SIG-M5 treated with dmso at 0.1 percent for 504 hours (cell line): Measurements from ENCODE around the gene RPL38.
"Not testable (repeated sequence)": the region's sequence is repeated elsewhere in the genome, so short reads cannot be mapped to it uniquely, and the experiment has no call there.

Experiments used
- DNase-seq: peaks from one replicate; lab custom pipeline; 2025; ENCODE audit not compliant: unreplicated experiment; lab: John Stamatoyannopoulos, UW

RPL38 gene

DNA sequence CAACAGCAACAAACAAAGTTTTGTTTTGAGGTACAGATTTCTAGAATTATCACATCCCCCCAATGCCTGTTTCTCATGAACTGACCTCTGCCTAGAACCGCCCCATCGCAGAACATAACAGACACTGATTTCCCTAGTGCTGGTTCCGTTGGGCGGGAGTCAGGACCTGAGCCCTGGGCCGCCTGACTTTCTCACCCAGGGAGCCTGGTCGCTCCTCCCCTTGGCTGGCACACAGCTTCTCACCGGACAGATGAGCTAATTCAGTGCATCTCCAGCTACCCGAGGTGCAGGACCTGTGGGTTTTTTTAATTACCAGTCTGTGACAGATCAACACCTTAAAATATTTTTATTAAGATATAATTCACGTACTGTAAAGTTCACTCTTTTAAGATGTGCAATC, 20.1 kb upstream of the RPL38 start:
- DNase-seq: no peak

- DNase-seq: no peak
Measured at GRCh38 chr17:74185571-74186185, 17.8 kb upstream of the RPL38 start.

DNA sequence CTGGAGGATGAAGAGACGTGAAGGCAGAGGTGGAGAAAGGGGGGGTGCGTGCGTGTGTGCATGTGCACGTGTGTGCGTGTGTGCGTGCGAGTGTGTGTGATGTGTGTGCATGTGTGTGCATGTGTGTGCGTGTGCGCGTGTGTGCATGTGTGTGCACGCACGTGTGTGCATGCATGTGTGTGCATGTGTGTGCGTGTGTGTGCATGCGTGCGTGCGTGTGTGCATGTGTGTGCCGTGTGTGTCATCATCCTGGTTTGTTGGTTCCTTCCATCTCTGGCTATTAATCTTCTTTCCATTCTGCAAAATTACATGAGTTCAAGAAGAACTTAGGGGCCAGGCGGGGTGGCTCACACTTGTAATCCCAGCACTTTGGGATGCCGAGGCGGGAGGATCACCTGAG, 17.0 kb upstream of the RPL38 start:
- DNase-seq: no peak

- DNase-seq: no peak
Measured at GRCh38 chr17:74187761-74188160, 15.7 kb upstream of the RPL38 start.

GRCh38 chr17:74188687-74189086, 14.8 kb upstream of the RPL38 start:
- DNase-seq: not testable (repeated sequence)

- peak; percentile 25 for DNase-seq
Measured at GRCh38 chr17:74190154-74190553, 13.3 kb upstream of the RPL38 start.

DNA sequence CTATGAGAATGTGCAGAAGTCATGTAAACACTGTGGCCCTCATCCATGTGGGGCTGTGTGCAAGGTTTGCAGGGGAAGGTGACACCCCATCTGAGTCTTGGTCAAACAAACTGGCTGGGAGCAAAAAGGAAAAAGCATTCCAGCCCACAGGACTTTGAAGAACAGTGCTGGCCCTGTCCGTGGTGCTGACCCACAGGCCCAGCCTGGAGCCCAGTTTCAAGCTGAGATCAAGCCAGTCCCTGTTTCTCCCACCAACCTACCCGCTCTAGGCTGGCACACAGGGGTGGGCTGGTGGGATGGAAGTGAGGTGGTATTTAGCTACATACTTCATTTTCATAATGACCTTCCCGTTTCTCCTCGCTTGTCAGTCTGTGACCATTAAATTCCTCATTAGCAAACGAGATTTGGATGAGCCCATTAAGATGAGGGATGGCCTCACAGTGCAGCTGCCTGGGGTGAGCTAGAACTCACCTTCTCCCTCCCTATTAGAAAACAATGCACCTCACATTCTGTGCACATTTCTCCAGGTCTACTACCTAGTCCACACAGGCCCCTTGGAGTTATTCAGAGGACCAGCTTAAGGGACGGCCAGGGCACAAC, 12.6 kb upstream of the RPL38 start:
- no peak for DNase-seq

- peak; percentile 60 for DNase-seq
Measured at GRCh38 chr17:74192950-74193781, 10.3 kb upstream of the RPL38 start.

- no peak for DNase-seq
Measured at GRCh38 chr17:74194682-74195081, 8.8 kb upstream of the RPL38 start.

DNA sequence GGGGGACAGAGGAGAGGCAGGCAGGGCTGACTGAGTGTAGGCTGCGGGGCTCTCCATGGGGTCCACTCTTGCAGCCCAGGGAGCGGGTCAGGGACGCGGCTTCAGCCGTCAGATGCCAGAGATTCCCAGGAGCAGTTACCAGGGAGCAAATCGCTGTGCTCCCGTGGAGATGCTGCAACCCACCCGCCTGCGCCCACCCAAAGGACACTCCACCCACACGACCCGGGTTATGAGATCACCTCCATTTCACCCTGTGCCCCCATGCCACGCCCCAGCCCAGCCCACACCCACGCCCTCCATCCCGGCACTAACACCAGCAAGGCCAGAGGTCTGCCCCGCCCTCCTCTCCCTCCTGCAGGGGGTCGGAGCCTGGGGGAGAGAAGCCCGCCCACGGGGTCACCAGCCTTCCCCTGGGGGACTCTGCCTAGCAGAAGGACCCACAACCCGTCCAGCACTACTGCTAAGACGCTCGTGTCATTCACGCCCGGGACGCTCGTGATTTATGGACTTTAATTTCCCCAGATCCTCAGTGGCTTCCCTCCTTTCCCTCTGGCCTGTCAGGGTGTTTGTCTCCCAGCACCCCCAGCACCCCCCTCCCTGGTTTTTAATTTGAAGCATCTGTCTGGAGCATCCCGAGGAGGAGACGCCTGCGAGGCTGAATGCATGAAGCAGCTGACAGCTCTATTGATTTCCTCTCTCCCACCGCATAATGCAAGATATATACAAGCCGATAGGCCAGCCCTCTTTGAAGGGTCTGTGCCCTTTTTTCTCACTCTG, 6.7 kb upstream of the RPL38 start:
- no peak for DNase-seq

GRCh38 chr17:74197801-74198200, 5.7 kb upstream of the RPL38 start:
- no peak for DNase-seq

GRCh38 chr17:74198694-74199093, 4.8 kb upstream of the RPL38 start:
- DNase-seq: no peak

DNA sequence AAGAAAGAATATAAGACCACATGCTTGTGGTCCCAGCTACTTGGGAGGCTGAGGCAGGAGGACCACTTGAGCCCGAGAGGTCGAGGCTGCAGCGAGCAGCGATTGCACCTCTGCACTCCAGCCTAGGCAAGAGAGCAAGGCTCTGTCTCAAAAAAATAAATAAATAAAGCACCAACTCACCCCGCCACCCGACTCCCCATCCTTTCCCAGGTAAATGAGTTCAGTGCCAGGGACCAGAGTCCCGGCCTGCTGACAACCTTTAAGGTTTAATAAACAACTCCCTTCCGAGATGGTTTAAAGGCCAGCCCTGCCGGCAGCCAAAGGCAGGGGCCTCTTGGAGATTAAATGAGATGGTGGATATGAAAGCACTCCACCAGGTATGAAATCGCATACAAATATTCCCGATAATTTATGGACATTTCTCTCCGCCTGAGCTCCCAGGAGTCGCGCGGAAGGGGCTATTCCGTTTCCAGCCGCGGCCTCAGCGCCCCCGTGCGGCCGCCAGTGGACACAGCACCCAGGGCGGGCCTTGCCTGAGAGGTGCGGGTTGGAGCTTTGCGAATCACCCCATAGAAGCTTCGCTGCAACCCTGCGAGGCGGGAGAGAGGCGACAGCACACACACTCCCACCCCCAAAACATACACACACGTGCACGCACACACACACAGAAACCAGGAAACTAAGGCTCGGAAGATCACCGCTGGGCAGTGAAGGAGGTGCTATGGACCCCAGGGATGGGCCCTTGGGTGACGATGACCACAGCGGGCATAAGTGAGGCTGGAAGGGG, 4.0 kb upstream of the RPL38 start:
- DNase-seq: peak; percentile 42

- DNase-seq: no peak
Measured at GRCh38 chr17:74200112-74200511, 3.4 kb upstream of the RPL38 start.

DNA sequence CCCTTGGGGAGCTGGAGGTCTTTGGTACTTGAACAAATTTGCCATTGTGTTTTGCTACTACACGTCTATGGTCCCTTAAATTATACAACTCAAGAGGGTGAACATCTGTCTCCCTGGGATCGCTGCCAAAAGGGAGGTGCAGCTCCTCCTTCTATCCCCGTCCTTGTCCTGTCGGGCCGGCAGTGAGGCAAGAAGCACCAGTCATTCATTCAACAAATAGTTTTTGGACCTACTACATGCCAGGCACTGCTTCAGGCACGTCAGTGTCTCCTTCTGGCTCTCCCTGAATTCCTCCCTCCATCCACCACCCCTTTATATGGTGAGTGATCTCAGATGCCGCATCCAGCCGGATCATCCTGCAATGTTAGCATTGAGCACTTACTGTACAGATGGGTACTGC, 2.2 kb upstream of the RPL38 start:
- DNase-seq: no peak

GRCh38 chr17:74201948-74202347, 1.5 kb upstream of the RPL38 start:
- no peak for DNase-seq

DNA sequence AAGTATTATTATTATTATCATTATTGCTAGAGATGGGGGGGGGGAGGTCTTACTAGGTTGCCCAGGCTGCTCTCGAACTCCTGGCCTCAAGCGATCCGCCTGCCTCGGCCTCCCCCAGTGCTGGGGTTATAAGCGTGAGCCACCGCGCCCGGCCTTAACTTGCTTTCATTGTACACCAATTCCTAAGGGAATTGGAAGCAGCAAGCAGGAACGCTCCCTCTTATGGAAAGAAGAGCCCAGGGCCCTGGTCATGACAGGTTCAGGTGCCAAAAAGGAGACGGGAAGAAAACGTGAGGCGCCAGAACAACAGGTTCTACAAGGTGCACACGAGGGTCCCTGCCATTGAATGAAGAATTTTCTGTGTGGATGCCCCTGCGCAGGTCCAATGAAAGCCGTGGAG, 540 bp upstream of the RPL38 start:
- DNase-seq: no peak

DNA sequence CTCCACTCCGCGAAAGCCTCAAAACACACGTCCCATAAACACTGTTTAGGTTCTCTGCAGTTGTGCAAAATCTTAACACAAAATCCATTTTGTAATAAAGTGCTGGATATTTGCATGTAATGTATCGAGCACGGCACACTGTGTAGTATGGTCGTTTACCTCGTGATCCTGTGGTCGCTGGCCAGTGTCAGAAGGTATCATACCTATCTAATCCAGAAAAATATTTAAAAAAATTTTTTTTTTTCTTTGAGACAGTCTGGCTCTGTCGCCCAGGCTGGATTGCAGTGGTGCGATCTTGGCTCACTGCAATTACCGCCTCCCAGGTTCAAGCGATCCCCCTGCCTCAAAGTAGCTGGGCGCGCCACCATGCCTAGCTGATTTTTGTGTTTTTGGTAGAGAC, 996 bp downstream of the RPL38 start:
- no peak for DNase-seq

DNA sequence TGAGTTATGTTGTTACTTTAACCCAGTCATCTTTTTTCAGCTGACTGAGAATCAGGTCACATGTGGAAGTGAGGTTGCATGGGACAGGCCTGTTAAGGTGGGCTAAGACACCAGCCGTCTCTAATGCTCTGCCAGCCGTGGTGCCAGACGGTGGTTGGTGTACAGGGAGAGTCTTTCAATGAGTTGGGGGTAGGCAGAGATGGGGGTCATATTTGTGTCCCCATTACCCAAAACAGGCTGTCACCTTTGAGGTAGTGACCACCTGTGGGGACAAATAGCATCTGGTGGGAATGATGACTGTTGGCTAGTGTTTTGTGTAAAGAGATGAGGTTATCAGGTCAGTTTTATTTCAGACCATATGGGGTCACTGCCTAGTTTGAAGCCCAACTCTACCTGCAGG, 1.8 kb downstream of the RPL38 start:
- no peak for DNase-seq

- no peak for DNase-seq
Measured at GRCh38 chr17:74206332-74206818, 2.9 kb downstream of the RPL38 start.
